Measurements from ENCODE around the gene LHPP.

Gene LHPP

DNA sequence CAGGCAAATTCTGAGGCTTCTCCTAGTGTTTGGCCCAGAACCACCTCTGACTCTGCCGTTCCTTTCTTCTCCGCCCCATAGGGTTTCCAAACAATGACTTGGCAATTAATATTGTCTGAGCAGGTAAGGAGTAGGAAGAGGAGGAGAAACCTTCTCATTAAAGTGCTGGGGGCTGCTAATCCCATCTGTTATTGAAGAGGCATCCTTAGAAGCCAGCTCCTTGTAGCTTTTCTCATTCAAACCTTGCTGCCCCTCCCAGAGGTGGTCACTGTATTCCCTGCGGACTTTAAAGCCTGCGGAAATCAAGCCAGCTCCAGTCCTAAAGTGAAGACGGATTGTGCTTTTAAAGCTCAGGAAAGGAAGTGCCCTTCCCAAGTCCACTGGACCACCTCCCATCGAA, 10.3 kb upstream of the LHPP start:
- ATAC-seq: no peak

DNA sequence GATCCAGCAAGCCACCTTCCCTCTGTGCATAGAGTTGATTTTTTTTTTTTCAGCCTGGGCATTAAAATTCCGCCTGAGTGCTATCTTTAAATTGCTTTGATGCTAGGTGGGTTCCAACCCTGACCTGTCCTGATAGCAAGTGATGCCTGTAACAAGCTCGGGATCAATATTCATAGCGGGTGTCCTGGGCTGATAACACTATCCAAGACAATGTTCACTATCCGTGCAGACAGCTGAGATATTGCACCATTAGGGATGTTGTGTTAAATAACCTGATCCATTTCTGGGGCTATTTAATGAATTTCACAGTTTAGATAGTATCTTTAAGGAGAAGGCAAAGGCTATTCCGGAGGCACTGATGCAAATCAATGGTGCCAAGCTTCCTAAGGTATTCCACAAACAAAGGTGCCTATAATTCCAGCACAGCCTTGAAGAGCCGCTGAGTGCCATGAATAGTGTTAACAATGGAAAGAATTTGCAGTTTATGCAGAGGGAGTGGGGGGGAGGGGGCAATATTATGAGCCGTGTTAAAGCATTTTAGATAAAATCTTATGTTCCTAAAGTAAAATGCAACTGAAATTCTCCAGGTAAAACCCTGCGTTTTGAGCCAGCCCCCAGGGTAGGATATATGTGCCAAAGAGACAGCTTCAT, 7.5 kb upstream of the LHPP start:
- ATAC-seq: no peak
- no peak for TF ChIP-seq ARNTL (CRISPR knock-in tag; IDR thresholded peaks at IDR 0.05; ENCODE audit: borderline replicate concordance, low read depth)
- TF ChIP-seq, protein P1, sequence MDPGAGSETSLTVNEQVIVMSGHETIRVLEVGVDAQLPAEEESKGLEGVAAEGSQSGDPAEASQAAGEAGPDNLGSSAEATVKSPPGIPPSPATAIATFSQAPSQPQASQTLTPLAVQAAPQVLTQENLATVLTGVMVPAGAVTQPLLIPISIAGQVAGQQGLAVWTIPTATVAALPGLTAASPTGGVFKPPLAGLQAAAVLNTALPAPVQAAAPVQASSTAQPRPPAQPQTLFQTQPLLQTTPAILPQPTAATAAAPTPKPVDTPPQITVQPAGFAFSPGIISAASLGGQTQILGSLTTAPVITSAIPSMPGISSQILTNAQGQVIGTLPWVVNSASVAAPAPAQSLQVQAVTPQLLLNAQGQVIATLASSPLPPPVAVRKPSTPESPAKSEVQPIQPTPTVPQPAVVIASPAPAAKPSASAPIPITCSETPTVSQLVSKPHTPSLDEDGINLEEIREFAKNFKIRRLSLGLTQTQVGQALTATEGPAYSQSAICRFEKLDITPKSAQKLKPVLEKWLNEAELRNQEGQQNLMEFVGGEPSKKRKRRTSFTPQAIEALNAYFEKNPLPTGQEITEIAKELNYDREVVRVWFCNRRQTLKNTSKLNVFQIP (CRISPR knock-in tag; IDR thresholded peaks at IDR 0.05; ENCODE audit: borderline replicate concordance, low read depth): no peak

More for the DNA sequence above, 10.3 kb upstream of the LHPP start:
- TF ChIP-seq ZNF70 (CRISPR knock-in tag; IDR thresholded peaks at IDR 0.05) (no peak), ZFP3 (CRISPR knock-in tag; IDR thresholded peaks at IDR 0.05) (no peak), PPARA (CRISPR knock-in tag; IDR thresholded peaks at IDR 0.05; ENCODE audit: borderline replicate concordance) (no peak), ARNTL (CRISPR knock-in tag; IDR thresholded peaks at IDR 0.05; ENCODE audit: borderline replicate concordance, low read depth) (no peak), GLIS3 (CRISPR knock-in tag; IDR thresholded peaks at IDR 0.05) (no peak), ZNF565 (CRISPR knock-in tag; conservative IDR thresholded peaks at IDR 0.05; ENCODE audit: low read depth) (no peak), TCF4 (CRISPR knock-in tag; IDR thresholded peaks at IDR 0.05; ENCODE audit: borderline replicate concordance) (no peak), ESRRG (CRISPR knock-in tag; IDR thresholded peaks at IDR 0.05) (no peak), RARB (CRISPR knock-in tag; IDR thresholded peaks at IDR 0.05) (no peak), ZFP30 (CRISPR knock-in tag; IDR thresholded peaks at IDR 0.05) (no peak), TOX (CRISPR knock-in tag; IDR thresholded peaks at IDR 0.05; ENCODE audit: borderline replicate concordance) (no peak), CSDC2 (CRISPR knock-in tag; IDR thresholded peaks at IDR 0.05) (no peak), BACH2 (CRISPR knock-in tag; IDR thresholded peaks at IDR 0.05; ENCODE audit: borderline replicate concordance) (no peak), ISL1 (CRISPR knock-in tag; IDR thresholded peaks at IDR 0.05) (no peak)
- TF ChIP-seq, protein P2, sequence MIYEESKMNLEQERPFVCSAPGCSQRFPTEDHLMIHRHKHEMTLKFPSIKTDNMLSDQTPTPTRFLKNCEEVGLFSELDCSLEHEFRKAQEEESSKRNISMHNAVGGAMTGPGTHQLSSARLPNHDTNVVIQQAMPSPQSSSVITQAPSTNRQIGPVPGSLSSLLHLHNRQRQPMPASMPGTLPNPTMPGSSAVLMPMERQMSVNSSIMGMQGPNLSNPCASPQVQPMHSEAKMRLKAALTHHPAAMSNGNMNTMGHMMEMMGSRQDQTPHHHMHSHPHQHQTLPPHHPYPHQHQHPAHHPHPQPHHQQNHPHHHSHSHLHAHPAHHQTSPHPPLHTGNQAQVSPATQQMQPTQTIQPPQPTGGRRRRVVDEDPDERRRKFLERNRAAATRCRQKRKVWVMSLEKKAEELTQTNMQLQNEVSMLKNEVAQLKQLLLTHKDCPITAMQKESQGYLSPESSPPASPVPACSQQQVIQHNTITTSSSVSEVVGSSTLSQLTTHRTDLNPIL (CRISPR knock-in tag; IDR thresholded peaks at IDR 0.05; ENCODE audit: low read depth): no peak
- TF ChIP-seq, protein P1 (CRISPR knock-in tag; IDR thresholded peaks at IDR 0.05; ENCODE audit: borderline replicate concordance, low read depth): no peak
- TF ChIP-seq, protein P3, sequence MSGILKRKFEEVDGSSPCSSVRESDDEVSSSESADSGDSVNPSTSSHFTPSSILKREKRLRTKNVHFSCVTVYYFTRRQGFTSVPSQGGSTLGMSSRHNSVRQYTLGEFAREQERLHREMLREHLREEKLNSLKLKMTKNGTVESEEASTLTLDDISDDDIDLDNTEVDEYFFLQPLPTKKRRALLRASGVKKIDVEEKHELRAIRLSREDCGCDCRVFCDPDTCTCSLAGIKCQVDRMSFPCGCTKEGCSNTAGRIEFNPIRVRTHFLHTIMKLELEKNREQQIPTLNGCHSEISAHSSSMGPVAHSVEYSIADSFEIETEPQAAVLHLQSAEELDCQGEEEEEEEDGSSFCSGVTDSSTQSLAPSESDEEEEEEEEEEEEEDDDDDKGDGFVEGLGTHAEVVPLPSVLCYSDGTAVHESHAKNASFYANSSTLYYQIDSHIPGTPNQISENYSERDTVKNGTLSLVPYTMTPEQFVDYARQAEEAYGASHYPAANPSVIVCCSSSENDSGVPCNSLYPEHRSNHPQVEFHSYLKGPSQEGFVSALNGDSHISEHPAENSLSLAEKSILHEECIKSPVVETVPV (CRISPR knock-in tag; IDR thresholded peaks at IDR 0.05): no peak
- TF ChIP-seq, protein P4, sequence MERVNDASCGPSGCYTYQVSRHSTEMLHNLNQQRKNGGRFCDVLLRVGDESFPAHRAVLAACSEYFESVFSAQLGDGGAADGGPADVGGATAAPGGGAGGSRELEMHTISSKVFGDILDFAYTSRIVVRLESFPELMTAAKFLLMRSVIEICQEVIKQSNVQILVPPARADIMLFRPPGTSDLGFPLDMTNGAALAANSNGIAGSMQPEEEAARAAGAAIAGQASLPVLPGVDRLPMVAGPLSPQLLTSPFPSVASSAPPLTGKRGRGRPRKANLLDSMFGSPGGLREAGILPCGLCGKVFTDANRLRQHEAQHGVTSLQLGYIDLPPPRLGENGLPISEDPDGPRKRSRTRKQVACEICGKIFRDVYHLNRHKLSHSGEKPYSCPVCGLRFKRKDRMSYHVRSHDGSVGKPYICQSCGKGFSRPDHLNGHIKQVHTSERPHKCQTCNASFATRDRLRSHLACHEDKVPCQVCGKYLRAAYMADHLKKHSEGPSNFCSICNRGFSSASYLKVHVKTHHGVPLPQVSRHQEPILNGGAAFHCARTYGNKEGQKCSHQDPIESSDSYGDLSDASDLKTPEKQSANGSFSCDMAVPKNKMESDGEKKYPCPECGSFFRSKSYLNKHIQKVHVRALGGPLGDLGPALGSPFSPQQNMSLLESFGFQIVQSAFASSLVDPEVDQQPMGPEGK (CRISPR knock-in tag; IDR thresholded peaks at IDR 0.05; ENCODE audit: borderline replicate concordance): no peak

DNA sequence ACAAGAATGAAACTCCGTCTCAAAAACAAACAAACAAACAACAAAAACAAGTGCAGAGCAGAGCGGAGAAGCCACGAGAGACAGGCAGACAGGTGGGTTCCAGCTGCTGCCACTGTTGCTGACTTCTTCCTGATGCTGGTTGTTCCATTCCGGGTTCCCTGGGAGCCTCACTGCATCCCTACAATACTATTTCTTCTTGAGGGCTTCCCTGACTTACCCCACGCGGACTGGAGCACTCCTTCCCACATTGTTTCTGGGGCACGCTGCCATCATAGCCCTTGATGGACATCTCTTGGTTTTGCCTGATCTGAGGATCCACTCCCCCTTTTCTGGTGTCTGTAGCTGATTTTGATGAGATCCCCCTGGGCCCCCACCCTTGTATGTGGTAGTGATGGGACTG, 6.2 kb upstream of the LHPP start:
- ATAC-seq: no peak

More for the DNA sequence above, 6.2 kb upstream of the LHPP start:
- TF ChIP-seq ZNF70 (CRISPR knock-in tag; IDR thresholded peaks at IDR 0.05) (no peak), ZFP30 (CRISPR knock-in tag; IDR thresholded peaks at IDR 0.05) (no peak), ZNF8 (CRISPR knock-in tag; IDR thresholded peaks at IDR 0.05) (no peak), TOX (CRISPR knock-in tag; IDR thresholded peaks at IDR 0.05; ENCODE audit: borderline replicate concordance) (no peak), ZNF565 (CRISPR knock-in tag; conservative IDR thresholded peaks at IDR 0.05; ENCODE audit: low read depth) (no peak), OSR1 (CRISPR knock-in tag; IDR thresholded peaks at IDR 0.05) (no peak), ZC3H10 (CRISPR knock-in tag; IDR thresholded peaks at IDR 0.05) (no peak), TCF4 (CRISPR knock-in tag; IDR thresholded peaks at IDR 0.05; ENCODE audit: borderline replicate concordance) (no peak), RARB (CRISPR knock-in tag; IDR thresholded peaks at IDR 0.05) (no peak), BACH2 (CRISPR knock-in tag; IDR thresholded peaks at IDR 0.05; ENCODE audit: borderline replicate concordance) (no peak), ESRRG (CRISPR knock-in tag; IDR thresholded peaks at IDR 0.05) (no peak)
- TF ChIP-seq, protein P1 (CRISPR knock-in tag; IDR thresholded peaks at IDR 0.05; ENCODE audit: borderline replicate concordance, low read depth): no peak
- TF ChIP-seq, protein P2 (CRISPR knock-in tag; IDR thresholded peaks at IDR 0.05; ENCODE audit: low read depth): no peak
- TF ChIP-seq, protein P3 (CRISPR knock-in tag; IDR thresholded peaks at IDR 0.05): no peak
- TF ChIP-seq, protein P4 (CRISPR knock-in tag; IDR thresholded peaks at IDR 0.05; ENCODE audit: borderline replicate concordance): no peak

Measured in SK-N-SH treated with all-trans-retinoic acid at 6 μM for 48 hours (cell line).